Activated T-cell treated with anti-CD3 and anti-CD28 coated beads for 48 hours (primary cell): Measurements from ENCODE around the gene PSMD2.

Source experiments
- DNase-seq: peaks from one replicate; pipeline ENCODE4 v3.0.0-alpha.2; 2020; ENCODE audit warnings: low read depth

PSMD2 gene

GRCh38 chr3:184357248-184358123, 58.4 kb downstream of the PSMD2 start:
- DNase-seq, result no peak

- DNase-seq, result no peak
These were observed 59.2 kb downstream of the PSMD2 start for GRCh38 chr3:184358124-184358767.
